Stimulated activated CD4-positive, alpha-beta T cell treated with anti-CD3 and anti-CD28 coated beads, TNF-alpha, amount 100 ng/mL, for 48 hours (primary cell): Measurements from ENCODE around the gene ANKRD31.
A peak's percentile ranks its signal among the peaks of the same experiment; 100 is the strongest.

Source experiments
- DNase-seq, 3 donors: peaks; one replicate each; pipeline ENCODE4 v3.0.0-alpha.2; 2020; ENCODE audit warnings: low read depth in 3 of 3

Gene ANKRD31

GRCh38 chr5:75034137-75034739, 202.4 kb downstream of the ANKRD31 start:
- DNase-seq: peak in 1 of 3 donors; percentile 14

- no peak for DNase-seq
Measured at GRCh38 chr5:75031366-75031765, 205.3 kb downstream of the ANKRD31 start.

GRCh38 chr5:75028090-75028489, 208.6 kb downstream of the ANKRD31 start:
- DNase-seq: no peak

- no peak for DNase-seq
Measured at GRCh38 chr5:75023368-75024159, 213.1 kb downstream of the ANKRD31 start.

GRCh38 chr5:75021800-75022199, 214.9 kb downstream of the ANKRD31 start:
- no peak for DNase-seq

- no peak for DNase-seq
Measured at GRCh38 chr5:75021219-75021618, 215.5 kb downstream of the ANKRD31 start.

GRCh38 chr5:75020016-75020656, 216.5 kb downstream of the ANKRD31 start:
- no peak for DNase-seq

GRCh38 chr5:75018805-75019587, 217.7 kb downstream of the ANKRD31 start:
- DNase-seq: no peak
